GM20431 (cell line): Measurements from ENCODE around the gene DIRAS2.

Source experiments
- in situ Hi-C: fragments of 300-500 bp; cut with MseI, MboI; formaldehyde crosslinking; loops from one replicate; pipeline ENCODE4 v1.15.0; 2020; ENCODE audit warnings: low sequenced_read_pairs; ENCODE audit not compliant: unreplicated experiment

DIRAS2 gene

DNA sequence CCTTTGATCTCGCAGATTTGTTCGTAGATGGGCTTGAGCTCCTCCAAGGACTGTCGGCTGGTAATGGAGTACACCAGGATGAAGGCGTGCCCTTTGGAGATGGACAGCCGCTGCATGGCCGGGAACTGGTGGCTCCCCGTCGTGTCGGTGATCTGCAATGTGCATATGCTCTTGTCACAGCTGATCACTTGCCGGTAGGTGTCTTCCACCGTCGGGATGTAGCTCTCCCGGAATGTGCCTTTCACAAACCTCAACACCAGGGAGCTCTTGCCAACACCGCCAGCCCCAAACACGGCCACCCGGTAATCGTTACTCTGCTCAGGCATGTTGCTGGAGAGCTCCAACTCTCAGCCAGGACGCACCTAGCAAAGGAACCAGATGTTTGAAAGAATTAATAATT, 29.1 kb downstream of the DIRAS2 start:
- in situ Hi-C loops = no loop called here

GRCh38 chr9:90612957-90613356, 29.7 kb downstream of the DIRAS2 start:
- in situ Hi-C loops = no loop called here

DNA sequence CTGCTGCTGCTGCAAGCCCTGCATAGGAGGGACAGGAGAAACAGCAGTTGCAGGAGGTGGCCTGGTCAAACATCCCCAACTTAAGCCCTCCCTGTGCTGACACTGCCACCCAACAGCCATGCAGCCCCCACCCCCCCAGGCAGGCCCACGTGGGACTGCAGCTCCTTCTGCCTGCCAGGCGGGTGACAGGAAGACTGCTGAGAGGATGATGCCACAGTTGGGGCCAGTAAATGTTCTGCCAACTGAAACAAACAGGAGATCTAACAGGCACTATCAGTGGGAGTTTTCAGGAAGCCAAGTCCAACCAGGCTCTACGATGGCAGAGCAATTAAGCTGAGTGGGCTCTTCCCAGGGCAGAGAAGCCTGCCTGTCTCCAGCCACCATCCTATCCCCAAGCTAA, 31.1 kb downstream of the DIRAS2 start:
- in situ Hi-C loops = no loop called here

DNA sequence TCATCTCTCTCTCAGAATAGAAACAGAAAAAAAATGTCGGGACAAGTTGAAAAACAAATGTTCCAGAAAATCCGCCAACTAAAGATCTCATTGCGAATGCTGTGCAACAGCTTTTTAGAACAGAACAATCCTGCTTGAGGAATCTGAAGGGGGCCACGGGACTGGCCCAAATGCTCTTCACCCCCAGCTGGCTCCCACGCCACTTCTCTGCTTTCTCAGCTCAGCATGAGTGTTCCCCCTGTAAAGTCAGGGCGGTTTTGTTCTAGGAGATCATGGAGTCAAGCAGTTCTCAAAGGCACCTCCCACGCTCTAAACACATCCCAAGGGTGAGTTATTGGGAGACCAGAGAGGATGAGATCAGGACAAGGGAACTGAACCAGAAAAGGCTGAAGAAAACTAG, 31.5 kb downstream of the DIRAS2 start:
- in situ Hi-C loops = no loop called here

DNA sequence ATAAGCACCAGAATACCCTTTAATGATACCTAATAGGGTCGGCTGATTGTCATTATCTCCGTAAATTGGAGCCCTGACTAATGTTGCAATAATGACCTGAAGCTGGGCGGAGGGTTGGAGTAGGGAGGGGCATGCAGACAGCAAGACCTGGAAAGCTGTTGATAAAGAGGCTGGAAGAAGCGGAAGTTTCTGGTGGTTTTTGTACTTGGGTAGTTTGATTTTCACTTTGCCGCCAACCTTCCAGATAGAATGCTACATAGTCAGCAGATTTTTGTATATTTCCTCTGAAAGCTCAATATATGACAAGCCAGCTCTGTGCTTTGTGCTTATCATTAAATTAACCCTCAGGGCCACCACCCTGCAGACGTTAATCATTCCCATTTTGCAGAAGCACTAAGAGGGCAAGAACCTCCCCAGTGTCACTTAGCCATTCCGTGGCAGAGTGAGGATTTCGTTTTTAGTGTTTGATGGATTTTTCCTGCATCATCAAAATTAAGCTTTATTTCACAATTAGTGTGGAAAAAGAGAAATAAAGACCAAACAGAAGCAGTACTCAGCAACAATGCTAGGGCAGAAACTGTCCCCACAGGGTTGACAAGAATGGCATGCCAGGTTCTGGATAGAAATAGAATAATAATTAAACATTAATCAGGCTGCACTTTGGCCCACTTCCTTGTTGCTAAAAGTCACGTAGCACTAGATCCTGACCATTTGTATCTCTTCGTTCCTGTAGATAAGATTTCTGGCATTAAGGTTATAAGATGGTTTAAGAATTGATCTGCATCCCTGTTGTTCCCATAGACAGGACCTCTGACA, 34.7 kb downstream of the DIRAS2 start:
- in situ Hi-C loops = no loop called here

DNA sequence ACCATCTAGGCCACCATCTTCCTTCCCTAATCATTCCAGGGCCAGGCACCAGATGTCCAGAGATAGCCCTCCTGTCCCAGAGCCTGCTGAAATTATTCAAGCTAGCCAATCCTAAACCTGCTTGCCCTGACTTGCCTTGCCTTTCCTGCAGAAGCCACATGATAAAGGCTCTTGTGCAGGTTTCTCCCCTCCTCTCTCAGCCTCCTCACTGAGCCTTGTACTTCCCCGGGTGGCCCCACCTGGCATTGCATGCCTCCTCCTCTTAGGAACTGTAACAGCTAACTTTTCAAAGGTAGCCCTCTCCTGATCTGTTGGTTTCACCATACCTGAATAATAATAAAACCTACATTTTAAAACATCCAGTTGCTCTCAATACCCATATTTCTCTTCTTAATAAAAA, 42.6 kb downstream of the DIRAS2 start:
- in situ Hi-C loops = no loop called here

DNA sequence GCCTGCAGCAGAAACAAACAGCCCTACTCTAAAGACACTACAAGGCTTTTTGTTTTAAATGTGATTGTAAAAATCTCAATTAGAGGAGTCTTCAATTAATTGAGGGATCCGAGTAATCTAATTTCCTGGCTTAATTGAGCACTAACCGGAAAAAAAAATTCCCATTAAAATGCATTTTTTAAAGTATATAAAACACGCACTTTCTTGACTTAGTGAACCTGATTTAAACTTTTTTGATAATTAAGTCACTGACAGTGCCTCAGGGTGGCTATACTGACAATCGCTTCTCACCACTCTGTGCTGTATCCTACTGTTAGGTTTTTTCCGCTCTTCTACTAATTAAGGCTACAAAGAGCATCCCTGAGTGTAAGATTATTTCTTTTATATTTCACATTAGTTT, 44.4 kb downstream of the DIRAS2 start:
- in situ Hi-C loops = no loop called here

GRCh38 chr9:90593646-90594045, 49.0 kb downstream of the DIRAS2 start:
- in situ Hi-C loops = no loop called here

- in situ Hi-C loops = no loop called here
These were observed 62.0 kb downstream of the DIRAS2 start for GRCh38 chr9:90580576-90580975.

- in situ Hi-C loops = no loop called here
These were observed 63.4 kb downstream of the DIRAS2 start for GRCh38 chr9:90579181-90579580.

- in situ Hi-C loops = no loop called here
These were observed 64.4 kb downstream of the DIRAS2 start for GRCh38 chr9:90578126-90578815.

- in situ Hi-C loops = no loop called here
These were observed 73.1 kb downstream of the DIRAS2 start for GRCh38 chr9:90569511-90569910.

- in situ Hi-C loops = no loop called here
These were observed 74.0 kb downstream of the DIRAS2 start for GRCh38 chr9:90568667-90569066.

DNA sequence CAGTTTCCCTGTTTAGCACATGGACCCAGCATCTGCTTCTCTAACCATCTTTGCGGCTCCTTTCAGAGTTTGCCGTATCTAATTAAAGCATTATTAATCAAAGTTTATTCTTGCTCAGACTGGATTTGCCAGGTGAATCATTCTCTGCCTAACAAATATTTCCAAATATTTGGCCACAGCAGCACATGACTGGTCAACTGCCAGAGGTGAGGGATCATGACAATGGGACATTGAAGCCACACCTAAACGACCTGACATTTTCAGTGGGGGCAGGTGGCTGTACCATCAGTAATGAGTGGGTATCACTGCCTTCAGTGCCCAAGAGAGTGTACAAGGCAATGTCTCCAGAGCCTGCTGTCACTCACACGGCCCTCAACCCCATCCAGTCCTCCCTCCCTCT, 80.4 kb downstream of the DIRAS2 start:
- in situ Hi-C loops = no loop called here
